Calu3 (cell line): ENCODE data around the gene CRIM1. TPM values are rescaled to one million over a fixed set of nuclear protein-coding genes. Genes with fewer than 3 reads are reported as not detected.

Experiments used
- BruUV-seq: library from RNA; stranded (reverse); fragments of 400-500 nt; replicated peaks from 2 replicates; lab custom pipeline; 2021; lab: Mats Ljungman, UMichigan
- CTCF ChIA-PET: fragments of 300-600 bp; sonication (Branson Sonifier 250); formaldehyde crosslinking; loops from one replicate; lab custom pipeline; 2022; ENCODE audit warnings: antibody characterized with exemption; lab: Charles Lee
- DNase-seq: peaks from one replicate; pipeline ENCODE4 v3.0.0; 2022
- H3K27ac Mint-ChIP-seq: one replicate; pipeline ENCODE4 v1.8.0; 2022; ENCODE audit warnings: mixed read lengths; ENCODE audit not compliant: unreplicated experiment
- H3K27me3 Mint-ChIP-seq: one replicate; pipeline ENCODE4 v1.8.0; 2022; ENCODE audit warnings: mixed read lengths; ENCODE audit not compliant: unreplicated experiment
- H3K36me3 Mint-ChIP-seq: one replicate; pipeline ENCODE4 v1.8.0; 2022; ENCODE audit warnings: mild to moderate bottlenecking, moderate library complexity, mixed read lengths; ENCODE audit not compliant: insufficient read depth, unreplicated experiment
- H3K4me1 Mint-ChIP-seq: one replicate; pipeline ENCODE4 v1.8.0; 2022; ENCODE audit warnings: mild to moderate bottlenecking, low read depth, mixed read lengths; ENCODE audit not compliant: unreplicated experiment
- H3K4me3 Mint-ChIP-seq: one replicate; pipeline ENCODE4 v1.8.0; 2022; ENCODE audit warnings: mild to moderate bottlenecking, low read depth, moderate library complexity, mixed read lengths; ENCODE audit not compliant: unreplicated experiment
- H3K9me3 Mint-ChIP-seq: one replicate; pipeline ENCODE4 v1.8.0; 2022; ENCODE audit warnings: low read depth, mixed read lengths; ENCODE audit not compliant: unreplicated experiment
- CTCF ChIP-seq: fragments of 200-600 bp; IDR thresholded peaks from one replicate; pipeline ENCODE4 v1.8.0; 2022; ENCODE audit warnings: antibody characterized with exemption; ENCODE audit not compliant: unreplicated experiment
- intact Hi-C: fragments of 100-400 bp; cut with micrococcal nuclease; formaldehyde crosslinking; loops from one replicate; pipeline ENCODE4 v1.10.0; 2022; ENCODE audit not compliant: unreplicated experiment
- total RNA-seq: library from RNA; stranded (reverse); gene quantifications from 2 replicates; pipeline ENCODE4 v1.2.3, GENCODE V29; 2022

The CRIM1 gene
- total RNA-seq, 1 experiment from 2014 or later: 57.6 TPM

GRCh38 chr2:36343606-36344005 lies 12.0 kb upstream of the CRIM1 start:
- CTCF ChIA-PET: no interaction called here
- Mint-ChIP-seq H3K4me1 (peaks cover 15% of the 10 kb centered on the region), H3K9me3 (no peaks in the 10 kb centered on the region), H3K36me3 (no peaks in the 10 kb centered on the region), H3K27me3 (no peaks in the 10 kb centered on the region), H3K4me3 (no peak overlapping the region), H3K27ac (no peak overlapping the region)
- BruUV-seq: no TSS peak
- TF ChIP-seq CTCF: no peak
- intact Hi-C loops: no loop called here
- no peak for DNase-seq

- H3K4me3 Mint-ChIP-seq: no peak overlapping the region
- peaks cover 16% of the 10 kb centered on the region for H3K4me1 Mint-ChIP-seq
- no peaks in the 10 kb centered on the region for H3K27me3 Mint-ChIP-seq
- TF ChIP-seq CTCF: no peak
- CTCF ChIA-PET: no interaction called here
- no peak overlapping the region for H3K27ac Mint-ChIP-seq
- intact Hi-C loops: no loop called here
- BruUV-seq: no TSS peak
- peaks cover 4% of the 10 kb centered on the region for H3K36me3 Mint-ChIP-seq
- no peak for DNase-seq
- no peaks in the 10 kb centered on the region for H3K9me3 Mint-ChIP-seq
Measured at GRCh38 chr2:36348721-36349120, 6.9 kb upstream of the CRIM1 start.

- Mint-ChIP-seq H3K27ac (no peak overlapping the region), H3K4me3 (no peak overlapping the region), H3K36me3 (peaks cover 28% of the 10 kb centered on the region), H3K4me1 (peaks cover 28% of the 10 kb centered on the region), H3K9me3 (no peaks in the 10 kb centered on the region), H3K27me3 (no peaks in the 10 kb centered on the region)
- no TSS peak for BruUV-seq
- DNase-seq: no peak
- intact Hi-C loops: loop anchor here (10.0 kb wide), 1 partner anchor 434 kb away; no protein-coding TSS in a partner anchor
- TF ChIP-seq CTCF: no peak
- CTCF ChIA-PET: interaction anchor here (0.7 to 1.3 kb wide), 3 partner anchors 109 to 313 kb away, joined by 3 to 6 read pairs (median 5); no protein-coding TSS in a partner anchor
Measured at GRCh38 chr2:36351291-36351690, 4.3 kb upstream of the CRIM1 start.

GRCh38 chr2:36351736-36352349 lies 3.7 kb upstream of the CRIM1 start:
- Mint-ChIP-seq H3K36me3 (peaks cover 33% of the 10 kb centered on the region), H3K4me1 (peaks cover 28% of the 10 kb centered on the region), H3K4me3 (no peak overlapping the region), H3K27ac (no peak overlapping the region), H3K27me3 (no peaks in the 10 kb centered on the region), H3K9me3 (no peaks in the 10 kb centered on the region)
- peak; percentile 48 for TF ChIP-seq CTCF
- DNase-seq: peak; percentile 35
- intact Hi-C loops: loop anchor here (1.0 to 10.0 kb wide), 3 partner anchors 155 to 433 kb away; no protein-coding TSS in a partner anchor
- BruUV-seq: no TSS peak
- CTCF ChIA-PET: interaction anchor here (0.6 to 1.7 kb wide), 3 partner anchors 108 to 206 kb away, joined by 4 to 13 read pairs (median 6); no protein-coding TSS in a partner anchor
